Measurements from ENCODE around the gene TRPM6.

- TF ChIP-seq CTCF (conservative IDR thresholded peaks at IDR 0.05): no peak
- no peak for TF ChIP-seq ZFX (IDR thresholded peaks at IDR 0.05)
These were observed 33.4 kb upstream of the TRPM6 start for GRCh38 chr9:74920944-74921626.
